Activated CD8-positive, alpha-beta memory T cell treated with anti-CD3 and anti-CD28 coated beads, Interleukin-2, amount 50 U/mL, for 4 hours (primary cell): ENCODE results near the gene AKAP8.

ENCODE experiments used
- DNase-seq: peaks from one replicate; pipeline ENCODE4 v3.0.0-alpha.2; 2020

Gene AKAP8

GRCh38 chr19:15330801-15331418, 48.7 kb downstream of the AKAP8 start:
- peak; percentile 20 for DNase-seq

DNA sequence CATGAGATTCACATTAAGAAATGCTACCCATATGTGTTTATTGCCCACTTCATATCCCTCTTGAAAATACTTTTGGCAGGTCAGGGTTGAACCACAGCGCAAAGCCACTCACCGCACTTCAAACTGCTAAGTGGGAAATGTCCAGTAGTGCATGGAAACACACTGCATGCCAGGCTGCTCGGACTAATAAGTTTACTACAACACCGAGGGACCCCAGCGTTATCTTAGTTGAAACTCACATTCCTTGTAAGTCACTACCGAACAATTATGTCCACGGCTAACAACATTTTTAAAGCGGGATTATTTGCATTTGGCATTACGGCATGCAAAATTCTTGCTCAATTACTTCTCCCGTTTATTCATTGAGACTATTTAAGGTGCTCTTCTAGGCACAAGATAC, 51.3 kb downstream of the AKAP8 start:
- no peak for DNase-seq

DNA sequence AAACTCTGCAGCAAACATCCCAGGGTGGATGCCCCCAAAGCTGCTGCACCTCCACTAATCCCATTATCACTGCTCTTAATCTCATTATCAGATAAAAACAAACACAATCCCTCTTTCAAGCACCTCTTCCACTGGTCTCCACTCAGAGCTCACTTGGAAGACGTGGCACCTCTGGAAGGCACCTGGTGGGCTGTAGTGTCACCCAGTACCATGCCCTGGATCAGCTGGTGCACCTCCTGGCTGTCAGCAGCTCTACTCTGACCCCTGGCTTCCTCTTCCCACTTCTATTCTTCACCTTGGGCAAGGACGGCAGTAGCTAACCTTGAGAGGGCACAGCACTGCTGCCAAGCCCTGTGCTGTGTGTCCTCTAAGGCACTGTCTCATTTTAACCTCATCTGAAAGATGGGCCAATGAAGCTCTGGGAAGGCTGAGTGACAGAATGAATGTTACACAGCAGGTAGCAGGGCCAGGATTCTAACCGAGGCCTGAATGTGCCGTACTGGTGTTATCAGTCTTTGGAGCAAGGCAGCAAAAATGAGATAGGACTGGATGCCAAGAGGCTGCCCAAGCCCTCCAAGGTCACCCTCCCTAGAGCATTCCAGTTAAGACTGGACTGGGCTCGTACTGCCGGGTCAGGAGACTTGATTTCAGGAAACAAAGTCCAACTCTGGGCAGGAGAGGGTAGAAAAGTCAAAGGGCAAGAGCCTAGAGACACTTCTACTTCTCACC, 54.6 kb downstream of the AKAP8 start:
- DNase-seq, result no peak

DNA sequence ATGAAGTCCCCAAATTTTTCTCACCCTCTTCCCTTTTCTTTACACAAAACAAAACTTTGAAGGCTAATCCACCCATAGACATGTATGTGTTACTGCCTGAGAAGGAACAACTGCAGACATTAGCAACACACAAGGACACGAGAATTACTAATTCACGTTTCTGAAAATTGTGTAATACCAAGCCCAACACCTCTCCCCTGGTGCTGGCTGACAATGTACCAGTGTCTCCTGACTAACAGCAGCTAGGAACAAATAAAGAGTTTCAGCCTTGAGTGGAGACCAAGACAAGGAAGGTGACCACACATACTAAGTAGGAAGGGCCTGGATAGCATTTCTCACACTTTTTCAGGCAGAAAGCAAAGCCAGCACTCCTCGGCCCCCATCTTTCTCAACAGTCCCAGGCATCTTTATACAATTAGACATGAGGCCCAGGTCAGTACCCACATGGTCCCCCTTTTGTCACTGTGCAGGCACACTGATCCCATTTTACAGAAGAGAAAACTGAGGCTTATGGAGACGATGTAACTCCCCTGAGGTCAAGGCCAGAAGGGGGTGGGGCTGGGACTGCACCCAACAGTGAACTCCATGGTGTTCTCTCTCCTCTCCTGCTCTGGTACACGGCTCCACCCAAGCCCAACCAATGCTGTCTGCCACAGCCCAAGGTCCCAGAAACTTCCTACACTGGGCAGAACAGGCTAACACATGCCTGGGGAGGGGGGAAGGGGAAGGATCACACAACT, 55.9 kb downstream of the AKAP8 start:
- DNase-seq, result no peak

GRCh38 chr19:15321739-15322138, 57.8 kb downstream of the AKAP8 start:
- no peak for DNase-seq

- DNase-seq, result no peak
Measured at GRCh38 chr19:15320116-15320515, 59.5 kb downstream of the AKAP8 start.

GRCh38 chr19:15318241-15318691, 61.3 kb downstream of the AKAP8 start:
- no peak for DNase-seq

DNA sequence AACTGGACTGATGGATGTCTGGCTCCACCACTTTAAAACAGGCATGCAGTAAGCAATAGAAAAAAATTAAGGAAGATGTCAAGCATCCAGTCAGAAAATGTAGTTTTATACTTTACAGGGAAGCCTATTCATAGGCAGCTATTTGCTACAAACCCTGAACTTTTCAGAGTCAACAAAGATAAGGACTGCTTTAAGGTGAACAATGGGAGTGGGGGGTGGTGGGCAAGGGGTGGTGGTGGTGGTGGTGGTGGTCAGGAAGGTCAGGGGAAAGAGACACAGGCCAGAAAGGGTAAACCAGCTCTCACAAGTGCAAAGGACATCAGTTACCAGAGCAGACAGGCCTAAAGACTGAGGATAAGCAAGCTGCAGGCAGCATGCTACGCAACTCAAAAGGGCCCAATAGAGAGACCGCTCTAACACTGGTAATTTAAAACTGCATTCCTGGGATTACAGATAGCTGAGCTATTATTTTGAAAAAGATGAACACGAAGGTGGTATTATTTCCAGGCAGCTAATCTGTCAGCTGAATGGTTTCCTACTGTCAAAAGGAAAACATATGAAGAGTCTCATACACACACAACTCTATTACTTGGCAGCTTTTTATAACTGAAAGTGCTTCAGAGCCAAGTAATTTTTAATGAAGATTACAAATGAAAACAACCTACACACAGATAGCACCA, 62.1 kb downstream of the AKAP8 start:
- no peak for DNase-seq

- DNase-seq, result no peak
Measured at GRCh38 chr19:15316498-15316897, 63.1 kb downstream of the AKAP8 start.

GRCh38 chr19:15315101-15315500, 64.5 kb downstream of the AKAP8 start:
- DNase-seq, result no peak

DNA sequence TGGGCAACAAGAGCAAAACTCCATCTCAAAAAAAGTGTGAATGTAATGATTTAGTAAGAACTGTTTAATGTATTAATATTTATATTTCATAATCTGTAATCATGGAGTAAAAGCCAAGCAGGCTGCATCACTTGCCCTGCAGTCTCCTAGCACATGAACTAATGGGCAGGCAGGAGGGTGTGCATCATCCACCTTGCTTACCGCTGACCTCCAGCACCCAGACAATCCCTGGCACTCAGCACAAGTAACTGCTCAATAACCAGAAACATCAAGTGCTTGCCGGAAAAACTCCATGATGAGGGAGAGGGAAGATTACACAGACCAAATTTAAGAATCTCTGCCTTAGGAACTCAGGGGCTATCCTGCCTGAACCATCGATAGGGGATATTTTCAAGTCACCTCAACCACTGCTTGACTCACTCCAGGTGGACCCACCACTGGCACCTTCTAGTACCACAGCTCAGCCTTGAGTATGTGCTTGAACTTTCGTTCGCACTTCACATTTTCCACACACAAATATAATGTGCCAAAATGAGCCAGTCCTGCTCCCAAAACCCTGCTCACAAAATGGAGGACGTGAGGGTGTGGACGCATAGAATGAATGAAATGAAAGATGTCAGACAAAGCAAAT, 65.8 kb downstream of the AKAP8 start:
- DNase-seq, result no peak

DNA sequence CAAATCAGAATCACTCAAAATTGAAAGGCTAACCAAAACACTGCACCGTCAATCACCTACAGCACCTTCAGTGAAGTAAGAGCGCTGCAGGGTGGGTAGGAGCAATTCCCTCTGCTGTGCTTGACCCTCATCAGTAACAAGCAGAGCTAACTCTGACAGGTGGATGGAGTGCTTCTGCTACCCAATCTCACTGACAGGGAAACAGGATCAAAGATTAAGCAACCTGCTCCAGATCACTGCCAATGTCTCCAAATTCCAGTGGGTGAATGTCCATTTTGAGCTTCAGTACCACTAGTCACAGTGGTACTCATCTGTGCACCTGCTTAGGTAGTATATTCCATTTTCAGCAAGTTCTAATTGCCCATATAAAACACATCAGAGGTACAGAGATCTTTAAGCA, 72.4 kb downstream of the AKAP8 start:
- DNase-seq, result no peak

DNA sequence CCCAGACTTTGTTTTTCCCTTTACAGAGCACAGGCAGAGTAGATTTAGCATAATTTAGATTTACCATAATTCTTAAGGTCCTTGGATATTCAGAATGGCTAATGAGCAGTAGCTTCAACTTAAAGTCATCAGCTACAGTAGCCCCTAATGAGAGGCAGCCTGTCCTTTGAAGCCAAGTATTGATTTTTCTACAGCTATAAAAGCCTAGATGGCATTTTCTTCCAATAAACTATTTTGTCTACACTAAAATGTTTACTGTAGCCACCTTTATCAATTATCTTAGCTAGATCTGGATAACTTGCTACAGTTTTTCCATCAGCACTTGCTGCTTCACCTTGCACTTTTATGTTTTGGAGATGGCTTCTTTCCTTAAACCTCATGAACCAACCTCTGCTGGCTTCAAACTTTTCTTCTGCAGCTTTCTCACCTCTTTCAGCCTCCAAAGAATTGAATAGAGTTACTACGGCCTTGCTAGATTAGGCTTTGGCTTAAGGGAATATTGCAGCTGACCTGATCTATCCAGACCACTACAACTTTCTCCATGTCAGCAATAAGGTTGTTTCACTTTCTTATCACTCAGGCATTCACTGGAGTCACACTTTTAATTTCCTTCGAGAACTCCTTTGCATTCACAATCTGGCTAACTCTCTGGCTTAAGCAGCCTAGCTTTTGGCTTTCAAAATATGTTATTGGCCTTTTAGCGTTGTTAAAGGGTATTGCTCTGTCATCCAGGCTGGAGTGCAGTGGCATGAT, 73.8 kb downstream of the AKAP8 start:
- no peak for DNase-seq

GRCh38 chr19:15304140-15304705, 75.4 kb downstream of the AKAP8 start:
- no peak for DNase-seq
